HFFc6 (cell line): ENCODE results near the gene UBE2E2. TPM values are rescaled to one million over a fixed set of nuclear protein-coding genes. Genes with fewer than 3 reads are reported as not detected.

Source experiments
- DNase-seq: peaks from one replicate; pipeline ENCODE4 v3.0.0-alpha.2; 2018
- H3K27ac Mint-ChIP-seq: 2 replicates; pipeline ENCODE4 v1.8.0; 2020; ENCODE audit warnings: mild to moderate bottlenecking, mixed read lengths
- H3K27me3 Mint-ChIP-seq: 2 replicates; pipeline ENCODE4 v1.8.0; 2021; ENCODE audit warnings: mild to moderate bottlenecking, moderate library complexity, mixed read lengths; ENCODE audit not compliant: insufficient read depth
- H3K36me3 Mint-ChIP-seq: 2 replicates; pipeline ENCODE4 v1.8.0; 2021; ENCODE audit warnings: low read depth, mixed read lengths
- H3K4me1 Mint-ChIP-seq: 2 replicates; pipeline ENCODE4 v1.8.0; 2020; ENCODE audit warnings: low read depth, mixed read lengths
- H3K4me3 Mint-ChIP-seq: 2 replicates; pipeline ENCODE4 v1.8.0; 2020; ENCODE audit warnings: mild to moderate bottlenecking, moderate library complexity, mixed read lengths
- H3K9me3 Mint-ChIP-seq: 2 replicates; pipeline ENCODE4 v1.8.0; 2020; ENCODE audit warnings: mild to moderate bottlenecking, mixed read lengths
- CTCF ChIP-seq: fragments of 200-600 bp; sonication (generic); IDR thresholded peaks from 2 replicates; pipeline ENCODE4 v1.5.0; 2021; ENCODE audit warnings: antibody characterized with exemption, mild to moderate bottlenecking
- total RNA-seq, 6 experiments: library from RNA; stranded (reverse); fragmentation: NEBNext Ultra II Directional; extraction: Animal tissue kit (Norgen Biotek cat#: 25700); gene quantifications; 2 replicates in 1 of 6; 3 replicates in 5 of 6; pipeline ENCODE4 v1.2.3, GENCODE V29; 2021

UBE2E2 gene
- total RNA-seq, 6 experiments from 2014 or later: 38.2 to 53.0 (median 47.2) TPM

GRCh38 chr3:23263796-23264195 is 60.7 kb downstream of the UBE2E2 start:
- Mint-ChIP-seq H3K9me3 (no peaks in the 10 kb centered on the region), H3K27me3 (no peaks in the 10 kb centered on the region), H3K4me3 (peak overlapping the region; percentile 79), H3K36me3 (peaks cover 12% of the 10 kb centered on the region; the same call in 1 of the 2 replicates), H3K4me1 (peaks cover 46% of the 10 kb centered on the region), H3K27ac (peak overlapping the region; percentile 80)
- DNase-seq: peak; percentile 65
- TF ChIP-seq CTCF: no peak

- peak overlapping the region; percentile 80 for H3K27ac Mint-ChIP-seq
- H3K27me3 Mint-ChIP-seq: no peaks in the 10 kb centered on the region
- H3K36me3 Mint-ChIP-seq: peaks cover 12% of the 10 kb centered on the region; the same call in 1 of the 2 replicates
- H3K4me3 Mint-ChIP-seq: peak overlapping the region; percentile 79
- no peak for TF ChIP-seq CTCF
- DNase-seq: peak; percentile 81
- peaks cover 46% of the 10 kb centered on the region for H3K4me1 Mint-ChIP-seq
- no peaks in the 10 kb centered on the region for H3K9me3 Mint-ChIP-seq
Measured at GRCh38 chr3:23264413-23264812, 61.3 kb downstream of the UBE2E2 start.

- H3K4me3 Mint-ChIP-seq: no peak overlapping the region
- no peak overlapping the region for H3K27ac Mint-ChIP-seq
- peaks cover 31% of the 10 kb centered on the region for H3K4me1 Mint-ChIP-seq
- H3K9me3 Mint-ChIP-seq: peaks cover 17% of the 10 kb centered on the region
- DNase-seq: no peak
- no peak for TF ChIP-seq CTCF
- no peaks in the 10 kb centered on the region for H3K27me3 Mint-ChIP-seq
- H3K36me3 Mint-ChIP-seq: peaks cover 19% of the 10 kb centered on the region
Measured at GRCh38 chr3:23270423-23270822, 67.3 kb downstream of the UBE2E2 start.

GRCh38 chr3:23271876-23272741 is 69.0 kb downstream of the UBE2E2 start:
- no peaks in the 10 kb centered on the region for H3K27me3 Mint-ChIP-seq
- peaks cover 23% of the 10 kb centered on the region for H3K4me1 Mint-ChIP-seq
- H3K27ac Mint-ChIP-seq: peak overlapping the region; percentile 55
- H3K4me3 Mint-ChIP-seq: no peak overlapping the region; the same call in 1 of the 2 replicates
- DNase-seq: no peak
- H3K9me3 Mint-ChIP-seq: peaks cover 17% of the 10 kb centered on the region
- no peak for TF ChIP-seq CTCF
- H3K36me3 Mint-ChIP-seq: peaks cover 15% of the 10 kb centered on the region

GRCh38 chr3:23272820-23273219 is 69.7 kb downstream of the UBE2E2 start:
- Mint-ChIP-seq H3K4me3 (no peak overlapping the region; the same call in 1 of the 2 replicates), H3K27me3 (no peaks in the 10 kb centered on the region), H3K27ac (peak overlapping the region; percentile 55), H3K9me3 (peaks cover 17% of the 10 kb centered on the region), H3K4me1 (peaks cover 23% of the 10 kb centered on the region), H3K36me3 (peaks cover 15% of the 10 kb centered on the region)
- TF ChIP-seq CTCF: no peak
- DNase-seq: no peak
